ENCODE results near the gene TRO.
A peak's percentile ranks its signal among the peaks of the same experiment; 100 is the strongest.

The TRO gene

GRCh38 chrX:54934058-54934457 is 13.4 kb downstream of the TRO start:
- no peak overlapping the region for H3K4me3 Mint-ChIP-seq
- no peak overlapping the region for H3K27ac Mint-ChIP-seq
- H3K27me3 Mint-ChIP-seq: no peaks in the 10 kb centered on the region
- no peaks in the 10 kb centered on the region for H3K4me1 Mint-ChIP-seq (ENCODE audit: low read depth)
- no peaks in the 10 kb centered on the region for H3K36me3 Mint-ChIP-seq (ENCODE audit: low read depth)
- H3K9me3 Mint-ChIP-seq: no peaks in the 10 kb centered on the region

GRCh38 chrX:54934890-54935289 is 14.3 kb downstream of the TRO start:
- no peaks in the 10 kb centered on the region for H3K27me3 Mint-ChIP-seq
- no peak overlapping the region for H3K27ac Mint-ChIP-seq
- no peaks in the 10 kb centered on the region for H3K36me3 Mint-ChIP-seq (ENCODE audit: low read depth)
- no peaks in the 10 kb centered on the region for H3K9me3 Mint-ChIP-seq
- no peaks in the 10 kb centered on the region for H3K4me1 Mint-ChIP-seq (ENCODE audit: low read depth)
- no peak overlapping the region for H3K4me3 Mint-ChIP-seq

DNA sequence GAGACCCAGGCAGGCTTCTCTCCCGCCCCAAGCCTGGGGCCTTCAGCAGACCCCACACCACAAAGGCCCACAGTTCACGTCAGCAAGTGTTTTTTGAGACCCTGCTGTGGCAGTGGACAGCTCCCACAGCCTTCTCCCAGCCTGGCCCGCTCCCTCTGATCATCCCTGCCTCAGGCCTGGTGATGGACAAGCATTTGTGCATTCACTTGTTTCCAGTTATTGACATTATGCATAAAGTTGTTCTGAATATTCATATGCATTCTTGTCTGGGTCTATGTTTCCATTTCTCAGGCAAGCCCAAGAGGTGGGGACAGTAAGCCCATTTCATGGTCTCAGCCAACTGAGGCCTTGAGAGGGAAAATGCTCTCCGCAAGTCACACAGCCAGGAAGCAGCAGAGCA is 14.7 kb downstream of the TRO start:
- Mint-ChIP-seq H3K27ac (no peak overlapping the region), H3K4me3 (no peak overlapping the region), H3K27me3 (no peaks in the 10 kb centered on the region), H3K9me3 (no peaks in the 10 kb centered on the region), H3K36me3 (ENCODE audit: low read depth) (no peaks in the 10 kb centered on the region), H3K4me1 (ENCODE audit: low read depth) (no peaks in the 10 kb centered on the region)

- H3K27me3 Mint-ChIP-seq: no peaks in the 10 kb centered on the region
- no peak overlapping the region for H3K4me3 Mint-ChIP-seq
- H3K9me3 Mint-ChIP-seq: no peaks in the 10 kb centered on the region
- H3K36me3 Mint-ChIP-seq (ENCODE audit: low read depth): no peaks in the 10 kb centered on the region
- H3K4me1 Mint-ChIP-seq (ENCODE audit: low read depth): no peaks in the 10 kb centered on the region
- no peak overlapping the region for H3K27ac Mint-ChIP-seq
Observed at GRCh38 chrX:54937416-54937815, 16.8 kb downstream of the TRO start.

DNA sequence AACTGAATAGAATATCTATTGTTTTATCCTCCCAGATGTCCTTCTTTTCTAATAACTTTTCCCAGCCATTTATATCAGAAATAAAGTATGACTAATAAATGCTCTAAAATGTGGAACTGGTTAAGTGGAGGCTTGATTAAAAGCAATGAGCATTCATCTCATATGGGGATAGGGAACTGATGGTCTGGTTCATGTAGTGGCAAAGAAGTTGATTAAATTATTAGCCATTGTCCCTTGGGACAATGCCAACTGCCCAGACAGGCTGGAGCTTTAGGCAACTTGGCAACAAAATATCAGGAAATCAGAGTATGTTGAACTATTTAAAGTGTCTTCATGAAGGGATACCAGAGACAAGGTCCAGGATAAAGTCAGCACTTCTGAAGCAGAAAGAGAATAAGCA is 24.2 kb downstream of the TRO start:
- H3K36me3 Mint-ChIP-seq (ENCODE audit: low read depth): no peaks in the 10 kb centered on the region
- H3K27me3 Mint-ChIP-seq: no peaks in the 10 kb centered on the region
- no peaks in the 10 kb centered on the region for H3K4me1 Mint-ChIP-seq (ENCODE audit: low read depth)
- H3K27ac Mint-ChIP-seq: no peak overlapping the region
- H3K4me3 Mint-ChIP-seq: no peak overlapping the region
- H3K9me3 Mint-ChIP-seq: no peaks in the 10 kb centered on the region

- H3K4me3 Mint-ChIP-seq: no peak overlapping the region
- no peak overlapping the region for H3K27ac Mint-ChIP-seq
- H3K4me1 Mint-ChIP-seq (ENCODE audit: low read depth): no peaks in the 10 kb centered on the region
- H3K36me3 Mint-ChIP-seq (ENCODE audit: low read depth): no peaks in the 10 kb centered on the region
- no peaks in the 10 kb centered on the region for H3K27me3 Mint-ChIP-seq
- H3K9me3 Mint-ChIP-seq: no peaks in the 10 kb centered on the region
Observed at GRCh38 chrX:54945224-54945623, 24.6 kb downstream of the TRO start.

DNA sequence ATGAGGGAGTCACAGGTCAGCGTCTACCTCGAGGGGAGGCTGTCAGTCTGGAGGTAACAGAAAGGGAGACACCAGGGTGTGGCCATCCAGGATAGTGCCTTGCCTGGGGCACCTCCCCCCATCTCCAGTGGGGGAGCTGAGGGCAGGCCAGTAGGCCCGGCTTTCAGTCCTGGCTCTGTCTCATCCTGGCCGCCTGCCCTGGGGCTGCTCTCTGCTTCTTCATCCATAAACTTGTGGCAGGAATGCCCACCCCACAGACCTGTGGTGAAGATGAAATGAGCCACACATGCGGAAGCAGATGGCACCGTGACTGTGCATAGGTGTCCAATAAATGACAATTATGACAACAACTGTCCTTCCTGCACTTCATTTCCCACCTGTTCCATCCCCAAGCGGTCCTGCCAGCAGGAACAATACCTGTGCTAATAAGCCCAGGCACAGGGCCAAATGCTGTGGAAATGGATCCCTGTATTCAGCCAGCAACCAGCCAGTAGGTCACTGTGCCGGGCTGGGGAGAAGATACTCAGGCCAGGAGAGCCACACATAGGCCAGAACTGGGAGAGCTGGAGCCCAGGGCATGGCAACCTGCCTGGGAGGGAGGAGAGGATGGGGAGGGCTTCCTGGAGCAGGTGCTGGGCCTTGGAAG is 30.2 kb downstream of the TRO start:
- no peak overlapping the region for H3K4me3 Mint-ChIP-seq
- no peaks in the 10 kb centered on the region for H3K9me3 Mint-ChIP-seq
- H3K27ac Mint-ChIP-seq: no peak overlapping the region
- H3K36me3 Mint-ChIP-seq (ENCODE audit: low read depth): no peaks in the 10 kb centered on the region
- no peaks in the 10 kb centered on the region for H3K27me3 Mint-ChIP-seq
- no peaks in the 10 kb centered on the region for H3K4me1 Mint-ChIP-seq (ENCODE audit: low read depth)

- Mint-ChIP-seq H3K4me1 (ENCODE audit: low read depth) (peaks cover 19% of the 10 kb centered on the region), H3K36me3 (ENCODE audit: low read depth) (no peaks in the 10 kb centered on the region), H3K4me3 (no peak overlapping the region), H3K27ac (no peak overlapping the region), H3K27me3 (no peaks in the 10 kb centered on the region), H3K9me3 (no peaks in the 10 kb centered on the region)
Observed at GRCh38 chrX:54961750-54962149, 41.1 kb downstream of the TRO start.

DNA sequence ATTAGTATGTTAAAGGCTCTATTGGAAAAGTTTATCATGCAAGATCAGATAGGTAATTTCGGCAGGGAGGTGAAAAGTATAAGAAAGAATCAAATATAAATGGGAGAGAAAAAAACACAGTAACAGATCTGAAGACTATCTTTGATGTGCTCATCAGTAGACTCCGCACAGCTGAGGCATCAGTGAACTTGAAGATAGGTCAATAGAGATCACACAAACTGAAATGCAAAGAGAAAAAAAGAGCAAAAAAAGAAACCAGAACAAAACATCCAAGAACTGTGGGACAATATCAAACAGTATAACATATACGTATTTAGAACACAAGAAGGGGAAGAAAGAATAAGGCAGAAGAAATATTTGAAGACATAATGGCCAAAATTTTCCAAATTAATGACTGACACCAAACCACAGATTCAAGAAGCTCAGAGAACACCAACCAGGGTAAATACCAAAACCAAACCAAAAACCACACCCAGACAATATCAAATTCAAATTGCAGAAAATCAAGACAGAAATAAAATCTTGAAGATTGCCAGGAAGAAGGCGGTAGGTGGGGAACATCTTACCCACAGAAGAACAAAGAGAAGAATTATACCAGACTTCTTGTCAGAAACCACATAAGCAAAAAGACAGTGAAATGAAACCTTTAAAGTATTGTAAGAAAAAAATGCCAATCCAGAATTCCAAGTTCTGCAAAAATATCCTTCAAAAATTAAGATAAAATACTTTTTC is 44.3 kb downstream of the TRO start:
- H3K4me3 Mint-ChIP-seq: peak overlapping the region; percentile 6
- H3K4me1 Mint-ChIP-seq (ENCODE audit: low read depth): peaks cover 22% of the 10 kb centered on the region
- peak overlapping the region; percentile 3 for H3K27ac Mint-ChIP-seq
- H3K36me3 Mint-ChIP-seq (ENCODE audit: low read depth): no peaks in the 10 kb centered on the region
- H3K9me3 Mint-ChIP-seq: no peaks in the 10 kb centered on the region
- H3K27me3 Mint-ChIP-seq: no peaks in the 10 kb centered on the region

GRCh38 chrX:54977387-54977786 is 56.8 kb downstream of the TRO start:
- no peaks in the 10 kb centered on the region for H3K36me3 Mint-ChIP-seq (ENCODE audit: low read depth)
- H3K4me3 Mint-ChIP-seq: no peak overlapping the region
- H3K27me3 Mint-ChIP-seq: no peaks in the 10 kb centered on the region
- H3K27ac Mint-ChIP-seq: no peak overlapping the region
- H3K9me3 Mint-ChIP-seq: no peaks in the 10 kb centered on the region
- no peaks in the 10 kb centered on the region for H3K4me1 Mint-ChIP-seq (ENCODE audit: low read depth)

DNA sequence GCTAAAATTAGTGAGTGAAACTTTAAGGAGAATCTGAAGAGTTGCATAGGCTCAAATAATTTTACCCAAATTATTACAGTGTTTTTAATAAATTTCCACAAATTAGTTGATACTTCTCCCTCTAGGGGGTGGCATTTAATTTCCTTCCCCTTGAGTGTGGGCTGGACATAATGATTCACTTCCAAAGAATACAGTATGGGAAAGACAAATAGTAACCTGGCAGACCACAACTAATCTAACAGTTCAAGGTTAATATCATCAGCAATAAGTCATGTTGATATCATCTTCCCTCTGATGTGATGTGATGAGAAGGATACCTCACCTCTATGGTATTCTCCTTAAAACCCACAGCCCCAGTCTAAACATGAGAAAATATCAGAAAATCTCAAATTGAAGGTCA is 57.8 kb downstream of the TRO start:
- Mint-ChIP-seq H3K4me1 (ENCODE audit: low read depth) (no peaks in the 10 kb centered on the region), H3K36me3 (ENCODE audit: low read depth) (no peaks in the 10 kb centered on the region), H3K9me3 (no peaks in the 10 kb centered on the region), H3K27ac (no peak overlapping the region), H3K4me3 (no peak overlapping the region), H3K27me3 (no peaks in the 10 kb centered on the region)

GRCh38 chrX:54979432-54979831 is 58.8 kb downstream of the TRO start:
- Mint-ChIP-seq H3K27me3 (no peaks in the 10 kb centered on the region), H3K27ac (no peak overlapping the region), H3K4me3 (no peak overlapping the region), H3K4me1 (ENCODE audit: low read depth) (no peaks in the 10 kb centered on the region), H3K36me3 (ENCODE audit: low read depth) (no peaks in the 10 kb centered on the region), H3K9me3 (no peaks in the 10 kb centered on the region)

DNA sequence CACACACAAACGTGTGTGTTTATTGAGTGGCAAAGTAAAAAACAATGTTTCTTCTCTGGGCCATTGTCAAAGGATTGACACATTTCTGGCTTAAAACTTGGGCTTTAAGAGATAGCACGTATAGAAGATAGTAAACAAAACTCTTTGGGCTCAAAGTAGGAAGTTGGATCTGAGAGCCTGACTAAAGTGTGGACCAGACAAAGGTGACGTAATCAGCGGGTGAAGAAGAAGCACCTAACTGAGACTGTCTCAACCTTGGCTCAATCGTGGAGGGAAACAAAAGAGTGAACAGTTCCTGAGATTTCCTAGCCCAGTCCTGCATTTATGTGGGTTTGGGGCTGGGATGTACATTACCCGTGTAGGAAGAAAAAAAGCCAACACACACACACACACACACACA is 59.7 kb downstream of the TRO start:
- H3K4me3 Mint-ChIP-seq: no peak overlapping the region
- H3K9me3 Mint-ChIP-seq: no peaks in the 10 kb centered on the region
- no peaks in the 10 kb centered on the region for H3K27me3 Mint-ChIP-seq
- H3K27ac Mint-ChIP-seq: no peak overlapping the region
- H3K36me3 Mint-ChIP-seq (ENCODE audit: low read depth): no peaks in the 10 kb centered on the region
- H3K4me1 Mint-ChIP-seq (ENCODE audit: low read depth): no peaks in the 10 kb centered on the region

Measured in stimulated activated naive CD8-positive, alpha-beta T cell treated with anti-CD3 and anti-CD28 coated beads, Interleukin-15, Interleukin-2, amounts not matched to agents 100 ng/mL and 50 ng/mL, for 24 hours (primary cell).